Spleen (tissue), 7 donors: ENCODE results near the gene OR2T2.
"Not testable (repeated sequence)": the region's sequence is repeated elsewhere in the genome, so short reads cannot be mapped to it uniquely, and the experiment has no call there.

Experiments used
- CTCF ChIP-seq, 11 experiments: fragments of 200-600 bp in 7 of 11; fragments of 450-650 bp in 4 of 11; sonication (generic) in 4 of 11; IDR thresholded peaks in 8 of 11; conservative IDR thresholded peaks in 3 of 11; 1 replicate in 7 of 11; 2 replicates in 4 of 11; pipeline versions ENCODE4 v1.4.0 to v1.8.0; 2016 to 2021; ENCODE audit warnings: antibody characterized with exemption in 11 of 11, inconsistent platforms in 4 of 11, mild to moderate bottlenecking in 1 of 11
- POLR2A ChIP-seq, 3 donors: fragments of 450-650 bp; IDR thresholded peaks; one replicate each; pipeline ENCODE4 v1.5.1; 2017; ENCODE audit warnings: antibody characterized with exemption in 3 of 3, mild to moderate bottlenecking in 1 of 3
- donor health status: DM: no; HTN: no; CAD: no; lungs with moderate emphysema.
- donor health status: DM: no; HTN: no; CAD: no.
- donor health status: DM: no; HTN: no; CAD: no.

- TF ChIP-seq POLR2A (IDR thresholded peaks at IDR 0.05); CTCF (IDR thresholded peaks at IDR 0.05 in 8 of 11, conservative IDR thresholded peaks at IDR 0.05 in 3 of 11): not testable (repeated sequence)
These were observed at the start of gene OR2T2 for GRCh38 chr1:248445399-248445798.
